Mesendoderm (in vitro differentiated cells): Measurements from ENCODE around the gene BNIP3.

ENCODE experiments used
- DNase-seq: peaks from one replicate; pipeline ENCODE4 v3.0.0; 2013
- H2AK5ac ChIP-seq: 2 replicates; pipeline ENCODE4 v1.6.1; 2013; ENCODE audit warnings: low read length, inconsistent platforms
- H2BK120ac ChIP-seq: 2 replicates; pipeline ENCODE4 v1.6.1; 2013; ENCODE audit warnings: low read depth, mild to moderate bottlenecking, low read length, moderate library complexity, mixed read lengths
- H2BK15ac ChIP-seq: replicated peaks from 2 replicates; pipeline ENCODE4 v1.6.1; 2013; ENCODE audit warnings: low read depth, mild to moderate bottlenecking, moderate library complexity
- H2BK5ac ChIP-seq: 2 replicates; pipeline ENCODE4 v1.6.1; 2013; ENCODE audit warnings: low read length, inconsistent platforms
- H3K18ac ChIP-seq: 2 replicates; pipeline ENCODE4 v1.6.1; 2013; ENCODE audit warnings: mild to moderate bottlenecking, low read length, mixed read lengths
- H3K23ac ChIP-seq: one replicate; pipeline ENCODE4 v1.6.1; 2013; ENCODE audit warnings: low read length
- H3K27ac ChIP-seq: 2 replicates; pipeline ENCODE4 v1.5.1; 2013; ENCODE audit warnings: low read depth, mild to moderate bottlenecking, inconsistent platforms, low read length, moderate library complexity
- H3K27me3 ChIP-seq: 2 replicates; pipeline ENCODE4 v1.6.1; 2013; ENCODE audit warnings: low read length, control low read depth, mild to moderate bottlenecking, inconsistent platforms; ENCODE audit not compliant: insufficient read depth, poor library complexity
- H3K36me3 ChIP-seq: 2 replicates; pipeline ENCODE4 v1.6.1; 2013; ENCODE audit warnings: low read length, inconsistent platforms; ENCODE audit not compliant: control insufficient read depth, insufficient read depth
- H3K4ac ChIP-seq: one replicate; pipeline ENCODE4 v1.6.1; 2013; ENCODE audit warnings: low read depth, mild to moderate bottlenecking, low read length, moderate library complexity
- H3K4me1 ChIP-seq: 2 replicates; pipeline ENCODE4 v1.6.1; 2013; ENCODE audit warnings: low read depth, low read length, inconsistent platforms; ENCODE audit not compliant: control insufficient read depth
- H3K4me2 ChIP-seq: 2 replicates; pipeline ENCODE4 v1.6.1; 2013; ENCODE audit warnings: low read length
- H3K4me3 ChIP-seq: 2 replicates; pipeline ENCODE4 v1.5.1; 2013; ENCODE audit warnings: mild to moderate bottlenecking, low read length
- H3K56ac ChIP-seq: one replicate; pipeline ENCODE4 v1.6.1; 2013; ENCODE audit warnings: low read length
- H3K79me1 ChIP-seq: 2 replicates; pipeline ENCODE4 v1.6.1; 2013; ENCODE audit warnings: low read length, inconsistent platforms
- H3K79me2 ChIP-seq: 2 replicates; pipeline ENCODE4 v1.6.1; 2013; ENCODE audit warnings: mild to moderate bottlenecking, low read length; ENCODE audit not compliant: control insufficient read depth, insufficient read depth
- H3K9ac ChIP-seq: 2 replicates; pipeline ENCODE4 v1.6.1; 2013; ENCODE audit warnings: low read length, inconsistent platforms
- H4K5ac ChIP-seq: one replicate; pipeline ENCODE4 v1.6.1; 2013; ENCODE audit warnings: low read length
- H4K8ac ChIP-seq: one replicate; pipeline ENCODE4 v1.6.1; 2013; ENCODE audit warnings: low read depth, mild to moderate bottlenecking, control low read depth, low read length, moderate library complexity
- WGBS: extraction: QIAGEN DNeasy Blood & Tissue Kit; methylation state at CpG from one replicate; pipeline ENCODE4 v1.1.7; 2013; ENCODE audit warnings: low lambda C conversion rate, missing lambda C conversion rate; ENCODE audit not compliant: insufficient coverage; ENCODE audit errors: extremely low coverage; 5-methylcytosine and 5-hydroxymethylcytosine counted together

BNIP3 gene

DNA sequence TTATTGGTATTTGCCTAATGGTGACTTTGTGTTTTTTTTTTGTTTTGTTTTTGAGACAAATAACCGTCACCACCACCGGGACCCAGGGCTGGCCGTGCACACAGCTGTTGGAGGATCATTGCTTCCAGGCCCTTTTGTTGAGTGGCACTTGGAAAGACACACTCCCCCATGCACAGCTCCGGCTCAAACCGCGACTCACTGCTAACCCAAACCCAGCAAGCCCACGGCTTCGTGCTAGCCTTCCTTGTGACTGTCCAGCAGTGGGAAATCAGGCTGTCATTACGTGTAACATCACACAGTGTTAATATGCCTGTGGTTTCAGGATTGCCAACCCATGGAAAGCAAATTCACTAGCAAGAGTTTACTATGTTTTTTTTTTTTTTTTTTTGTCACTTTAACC lies 17.4 kb downstream of the BNIP3 start:
- no CpG with 5 or more reads among the region's 9 CpGs for WGBS
- H2BK15ac ChIP-seq: no peak overlapping the region
- H3K4ac ChIP-seq: no peak overlapping the region

GRCh38 chr10:131963811-131964210 lies 17.9 kb downstream of the BNIP3 start:
- Histone ChIP-seq H3K36me3 (peaks cover 6% of the 10 kb centered on the region), H3K4me2 (no peak overlapping the region), H3K4me1 (no peaks in the 10 kb centered on the region), H3K56ac (no peak overlapping the region), H3K4me3 (no peak overlapping the region), H3K27me3 (no peaks in the 10 kb centered on the region), H2BK15ac (no peak overlapping the region), H2BK5ac (no peak overlapping the region), H3K23ac (no peak overlapping the region), H3K27ac (no peak overlapping the region), H4K5ac (no peak overlapping the region), H3K79me2 (no peaks in the 10 kb centered on the region), H4K8ac (no peak overlapping the region), H3K4ac (no peak overlapping the region), H3K18ac (no peak overlapping the region), H3K79me1 (no peaks in the 10 kb centered on the region), H2BK120ac (no peak overlapping the region), H3K9ac (no peak overlapping the region), H2AK5ac (no peak overlapping the region)
- DNase-seq: no peak
- WGBS: no CpG with 5 or more reads among the region's 9 CpGs

More for the DNA sequence above, 17.4 kb downstream of the BNIP3 start:
- no peak overlapping the region for H4K8ac ChIP-seq
- H3K79me2 ChIP-seq: no peaks in the 10 kb centered on the region
- no peaks in the 10 kb centered on the region for H3K4me1 ChIP-seq
- H2AK5ac ChIP-seq: no peak overlapping the region
- DNase-seq: no peak
- no peak overlapping the region for H3K9ac ChIP-seq
- peaks cover 8% of the 10 kb centered on the region for H3K36me3 ChIP-seq
- H3K4me2 ChIP-seq: no peak overlapping the region
- H2BK120ac ChIP-seq: no peak overlapping the region
- no peaks in the 10 kb centered on the region for H3K79me1 ChIP-seq
- no peak overlapping the region for H2BK5ac ChIP-seq
- no peak overlapping the region for H3K4me3 ChIP-seq
- no peaks in the 10 kb centered on the region for H3K27me3 ChIP-seq
- no peak overlapping the region for H3K56ac ChIP-seq
- no peak overlapping the region for H3K27ac ChIP-seq
- H4K5ac ChIP-seq: no peak overlapping the region
- H3K18ac ChIP-seq: no peak overlapping the region
- no peak overlapping the region for H3K23ac ChIP-seq

- Histone ChIP-seq H3K27ac (no peak overlapping the region), H3K4me3 (no peak overlapping the region), H2AK5ac (no peak overlapping the region), H3K4ac (no peak overlapping the region), H3K36me3 (peaks cover 4% of the 10 kb centered on the region), H4K8ac (no peak overlapping the region), H3K18ac (no peak overlapping the region), H3K79me1 (no peaks in the 10 kb centered on the region), H3K4me1 (no peaks in the 10 kb centered on the region), H3K79me2 (no peaks in the 10 kb centered on the region), H3K56ac (no peak overlapping the region), H4K5ac (no peak overlapping the region), H2BK120ac (no peak overlapping the region), H3K27me3 (no peaks in the 10 kb centered on the region), H3K4me2 (no peak overlapping the region), H3K23ac (no peak overlapping the region), H2BK5ac (no peak overlapping the region), H2BK15ac (no peak overlapping the region), H3K9ac (no peak overlapping the region)
- no CpG with 5 or more reads among the region's 20 CpGs for WGBS
- no peak for DNase-seq
Observed at GRCh38 chr10:131963350-131963749, 18.4 kb downstream of the BNIP3 start.

DNA sequence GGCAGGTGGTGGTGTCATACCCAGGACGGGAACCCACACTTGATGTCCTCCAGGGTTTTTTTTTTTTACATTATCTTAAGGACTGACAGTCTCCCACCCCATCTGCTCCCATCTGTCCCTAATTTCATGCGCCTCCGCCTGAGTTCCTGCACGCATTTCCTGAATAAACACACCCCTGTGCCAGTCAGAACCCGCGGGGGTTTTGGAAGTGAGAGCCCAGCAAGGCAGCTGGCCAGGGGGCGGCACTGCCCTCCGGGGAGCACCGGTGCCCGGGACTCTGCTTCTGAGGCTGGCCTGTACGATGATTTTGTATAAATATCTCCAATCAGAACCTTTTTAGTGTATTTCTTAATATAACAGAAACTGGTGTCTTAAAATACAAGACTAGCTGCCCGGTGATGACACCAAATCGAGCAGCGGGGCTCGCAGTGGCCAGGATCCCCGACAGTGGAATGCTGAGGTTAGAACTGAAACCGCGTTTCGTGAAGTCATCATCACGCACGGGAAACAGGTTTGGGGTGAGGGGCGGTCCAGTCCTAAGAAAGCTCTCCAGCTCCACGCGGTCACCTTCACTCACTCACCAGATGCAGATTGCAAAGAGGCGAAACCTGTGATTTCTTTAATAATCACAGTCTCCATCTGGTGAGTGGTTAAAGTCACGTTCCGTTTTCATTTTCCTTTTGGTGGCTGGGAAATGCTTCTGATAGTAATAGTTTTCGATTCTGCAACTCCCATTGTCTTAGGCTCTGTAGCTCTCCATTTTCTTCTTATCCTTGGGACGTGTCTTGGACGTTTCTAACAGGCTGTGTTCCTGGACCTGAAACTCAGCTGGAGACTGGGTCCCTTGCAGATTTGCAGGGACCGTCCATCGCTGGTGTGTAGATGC lies 19.7 kb downstream of the BNIP3 start:
- Histone ChIP-seq H3K4me1 (no peaks in the 10 kb centered on the region), H3K36me3 (peaks cover 8% of the 10 kb centered on the region), H3K27me3 (no peaks in the 10 kb centered on the region), H3K18ac (no peak overlapping the region), H4K8ac (no peak overlapping the region), H2AK5ac (no peak overlapping the region), H3K23ac (no peak overlapping the region), H3K9ac (no peak overlapping the region), H3K79me1 (no peaks in the 10 kb centered on the region), H4K5ac (no peak overlapping the region), H3K4ac (no peak overlapping the region), H3K4me3 (no peak overlapping the region), H3K79me2 (no peaks in the 10 kb centered on the region), H3K4me2 (no peak overlapping the region), H3K27ac (no peak overlapping the region), H3K56ac (no peak overlapping the region), H2BK5ac (no peak overlapping the region), H2BK120ac (no peak overlapping the region), H2BK15ac (no peak overlapping the region)
- no peak for DNase-seq
- no CpG with 5 or more reads among the region's 32 CpGs for WGBS

- no peak overlapping the region for H3K9ac ChIP-seq
- no peak overlapping the region for H3K27ac ChIP-seq
- no peak overlapping the region for H3K56ac ChIP-seq
- no peak overlapping the region for H2AK5ac ChIP-seq
- H4K8ac ChIP-seq: no peak overlapping the region
- H3K27me3 ChIP-seq: no peaks in the 10 kb centered on the region
- no peak overlapping the region for H2BK15ac ChIP-seq
- no peak for DNase-seq
- no peaks in the 10 kb centered on the region for H3K79me1 ChIP-seq
- peaks cover 12% of the 10 kb centered on the region for H3K36me3 ChIP-seq
- no peak overlapping the region for H3K4ac ChIP-seq
- no peaks in the 10 kb centered on the region for H3K79me2 ChIP-seq
- H3K18ac ChIP-seq: no peak overlapping the region
- no peak overlapping the region for H3K4me3 ChIP-seq
- no peaks in the 10 kb centered on the region for H3K4me1 ChIP-seq
- no CpG with 5 or more reads among the region's 26 CpGs for WGBS
- H2BK120ac ChIP-seq: no peak overlapping the region
- H2BK5ac ChIP-seq: no peak overlapping the region
- no peak overlapping the region for H3K23ac ChIP-seq
- no peak overlapping the region for H4K5ac ChIP-seq
- H3K4me2 ChIP-seq: no peak overlapping the region
Observed at GRCh38 chr10:131961047-131961776, 20.5 kb downstream of the BNIP3 start.
